PFSK-1 (cell line): ENCODE measurements around the gene VPS8.

Source experiments
- FOXP2 ChIP-seq: optimal IDR thresholded peaks from 2 replicates; pipeline ENCODE3; 2011; ENCODE audit warnings: borderline replicate concordance, control low read depth, inconsistent platforms; ENCODE audit not compliant: insufficient read depth; ENCODE audit errors: extremely low read length, extremely low read depth
- POLR2AphosphoS5 ChIP-seq: IDR thresholded peaks from 2 replicates; pipeline ENCODE4 v1.6.1; 2012; ENCODE audit warnings: low read depth, mild to moderate bottlenecking, control low read depth, low read length, moderate library complexity
- REST ChIP-seq, 2 experiments: IDR thresholded peaks; 2 replicates each; pipeline versions ENCODE4 v1.6.1 to v1.8.0; 2011 to 2012; ENCODE audit warnings: low read depth in 2 of 2, low read length in 2 of 2, control low read depth in 1 of 2, inconsistent platforms in 1 of 2, mild to moderate bottlenecking in 1 of 2, moderate library complexity in 1 of 2; ENCODE audit not compliant: insufficient read depth in 1 of 2
- SIN3A ChIP-seq: IDR thresholded peaks from 2 replicates; pipeline ENCODE4 v1.6.1; 2012; ENCODE audit warnings: mild to moderate bottlenecking, low read length, moderate library complexity, borderline replicate concordance; ENCODE audit not compliant: insufficient read depth
- TAF1 ChIP-seq: IDR thresholded peaks from 2 replicates; pipeline ENCODE4 v1.6.1; 2012; ENCODE audit warnings: low read length, control low read depth, borderline replicate concordance; ENCODE audit not compliant: insufficient read depth

GRCh38 chr3:184911570-184911969, 99.6 kb downstream of the VPS8 start:
- TF ChIP-seq SIN3A, result no peak
- TF ChIP-seq TAF1, result no peak
- no peak for TF ChIP-seq REST (IDR thresholded peaks at IDR 0.05; ENCODE audit: insufficient read depth in 1 of 2, low read depth in 2 of 2, low read length in 2 of 2)
- TF ChIP-seq POLR2AphosphoS5, result no peak
- TF ChIP-seq FOXP2, result no peak
